SK-N-MC (cell line): Measurements from ENCODE around the gene ALDOC.

Experiments
- EZH2 ChIP-seq: fragments of 200-600 bp; sonication (generic); IDR thresholded peaks from one replicate; pipeline ENCODE4 v1.6.1; 2017; ENCODE audit warnings: antibody characterized with exemption
- FOXP2 ChIP-seq: optimal IDR thresholded peaks from 2 replicates; pipeline ENCODE3; 2011; ENCODE audit warnings: mild to moderate bottlenecking, moderate library complexity; ENCODE audit not compliant: insufficient read depth; ENCODE audit errors: extremely low read length, control extremely low read depth
- POLR2AphosphoS5 ChIP-seq: IDR thresholded peaks from 2 replicates; pipeline ENCODE4 v1.6.1; 2012; ENCODE audit warnings: mild to moderate bottlenecking, low read depth, low read length, borderline replicate concordance

DNA sequence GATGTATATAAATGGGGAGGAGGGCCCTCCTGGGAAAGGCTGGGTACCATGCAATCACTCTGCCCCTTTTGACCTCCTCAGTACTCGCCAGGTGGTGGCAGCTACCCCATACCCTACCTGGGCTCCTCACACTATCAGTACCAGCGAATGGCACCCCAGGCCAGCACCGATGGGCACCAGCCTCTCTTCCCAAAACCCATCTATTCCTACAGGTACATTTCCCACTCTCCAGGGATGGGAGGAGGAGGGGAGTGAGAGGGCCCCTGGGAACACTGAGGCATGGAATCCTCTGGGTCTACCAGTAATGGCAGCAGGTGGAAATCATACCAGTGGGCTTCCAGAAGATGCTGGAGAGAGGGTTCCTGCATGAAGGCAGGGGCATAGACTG, 47.7 kb downstream of the ALDOC start:
- TF ChIP-seq FOXP2 = no peak
- no peak for TF ChIP-seq POLR2AphosphoS5
- no peak for TF ChIP-seq EZH2
